Transverse colon (tissue), 4 donors: ENCODE results near the gene PLAAT1. TPM values are rescaled to one million over a fixed set of nuclear protein-coding genes. Genes with fewer than 3 reads are reported as not detected.

Experiments used
- DNase-seq: peaks from one replicate; pipeline ENCODE4 v3.0.0-alpha.2; 2019
- H3K27ac ChIP-seq, 4 donors: fragments of 200-600 bp; sonication (generic); 2 replicates each; pipeline ENCODE4 v1.5.1; 2016 to 2018; ENCODE audit warnings: inconsistent platforms in 4 of 4
- H3K27me3 ChIP-seq: fragments of 200-600 bp; sonication (generic); 2 replicates; pipeline ENCODE4 v1.5.1; 2017; ENCODE audit warnings: inconsistent platforms
- H3K36me3 ChIP-seq, 4 donors: fragments of 200-600 bp; sonication (generic); 2 replicates each; pipeline ENCODE4 v1.5.1; 2017 to 2019; ENCODE audit warnings: inconsistent platforms in 4 of 4
- H3K4me1 ChIP-seq, 4 donors: fragments of 200-600 bp; sonication (generic); 2 replicates each; pipeline ENCODE4 v1.5.1; 2017 to 2020; ENCODE audit warnings: inconsistent platforms in 4 of 4
- H3K4me3 ChIP-seq, 4 donors: fragments of 200-600 bp; sonication (generic); 1 replicate in 1 of 4; 2 replicates in 3 of 4; pipeline versions ENCODE4 v1.5.1 to v1.6.1; 2017 to 2019; ENCODE audit warnings: inconsistent platforms in 4 of 4
- H3K9me3 ChIP-seq, 2 donors: fragments of 200-600 bp; sonication (generic); 2 replicates each; pipeline ENCODE4 v1.5.1; 2017 to 2019; ENCODE audit warnings: inconsistent platforms in 2 of 2
- CTCF ChIP-seq, 5 experiments: fragments of 200-600 bp in 3 of 5; fragments of 450-650 bp in 2 of 5; sonication (generic) in 3 of 5; IDR thresholded peaks; 1 replicate in 2 of 5; 2 replicates in 3 of 5; pipeline ENCODE4 v1.5.1; 2016 to 2017; ENCODE audit warnings: antibody characterized with exemption in 5 of 5, inconsistent platforms in 3 of 5, mild to moderate bottlenecking in 2 of 5, moderate library complexity in 1 of 5
- EP300 ChIP-seq: sonication (generic); formaldehyde crosslinking; IDR thresholded peaks from one replicate; pipeline ENCODE4 v1.6.1; 2017; ENCODE audit warnings: antibody characterized with exemption, low read depth
- POLR2A ChIP-seq: fragments of 450-650 bp; IDR thresholded peaks from one replicate; pipeline ENCODE4 v1.6.1; 2016; ENCODE audit warnings: antibody characterized with exemption, mild to moderate bottlenecking, moderate library complexity
- POLR2AphosphoS5 ChIP-seq, 3 donors: sonication (generic); formaldehyde crosslinking; IDR thresholded peaks; one replicate each; pipeline ENCODE4 v1.6.1; 2016; ENCODE audit warnings: antibody characterized with exemption in 3 of 3
- WGBS, 2 donors: methylation state at CpG; one replicate each; pipeline ENCODE4 v1.1.5; 2018; ENCODE audit warnings: low coverage in 1 of 2; 5-methylcytosine and 5-hydroxymethylcytosine counted together
- in situ Hi-C, 4 donors: fragments of 200-750 bp; cut with MboI; loops; one replicate each; pipeline versions ENCODE4 v1.15.0 to v1.15.1; 2017; ENCODE audit warnings: low sequenced_read_pairs in 3 of 4, low pct_ligation_motif_present in 1 of 4, low pct_unique_long_range_greater_than_20kb in 1 of 4
- intact Hi-C: fragments of 100-400 bp; cut with DNase I; formaldehyde crosslinking; loops from one replicate; pipeline ENCODE4 v1.15.1; 2023; ENCODE audit warnings: low total_unique reads
- total RNA-seq, 4 donors: library from RNA; depleted of rRNA; stranded (reverse); fragments of >200 nt; gene quantifications; one replicate each; pipeline ENCODE4 v1.1.0, GENCODE V29; 2016

Gene PLAAT1
- total RNA-seq, 4 donors from 2014 or later, result not detected

- no peaks in the 10 kb centered on the region for H3K9me3 ChIP-seq
- 66 to 80% methylated on average over 2 to 6 of the region's 6 CpGs for WGBS, 2 donors
- no peaks in the 10 kb centered on the region for H3K27me3 ChIP-seq
- no peaks in the 10 kb centered on the region for H3K36me3 ChIP-seq
- H3K4me3 ChIP-seq, result no peak overlapping the region
- no peak overlapping the region for H3K27ac ChIP-seq
- in situ Hi-C loops (no loop called here), intact Hi-C loops (no loop called here)
- TF ChIP-seq CTCF (IDR thresholded peaks at IDR 0.05), result no peak
- TF ChIP-seq EP300, result no peak
- TF ChIP-seq POLR2AphosphoS5 (IDR thresholded peaks at IDR 0.05), result no peak
- no peak for TF ChIP-seq POLR2A
- DNase-seq, result no peak
- no peaks in the 10 kb centered on the region for H3K4me1 ChIP-seq
Measured at GRCh38 chr3:193310914-193311723, 70.1 kb downstream of the PLAAT1 start.

GRCh38 chr3:193313061-193313958, 72.3 kb downstream of the PLAAT1 start:
- DNase-seq, result no peak
- 61 to 82% methylated on average over 3 of the region's 3 CpGs for WGBS, 2 donors
- in situ Hi-C loops (no loop called here), intact Hi-C loops (no loop called here)
- Histone ChIP-seq H3K9me3 (no peaks in the 10 kb centered on the region), H3K27me3 (no peaks in the 10 kb centered on the region), H3K36me3 (no peaks in the 10 kb centered on the region), H3K4me3 (no peak overlapping the region), H3K27ac (no peak overlapping the region), H3K4me1 (no peaks in the 10 kb centered on the region)
- TF ChIP-seq POLR2AphosphoS5 (IDR thresholded peaks at IDR 0.05), result no peak
- TF ChIP-seq POLR2A, result no peak
- no peak for TF ChIP-seq EP300
- no peak for TF ChIP-seq CTCF (IDR thresholded peaks at IDR 0.05)

GRCh38 chr3:193314161-193314560, 73.1 kb downstream of the PLAAT1 start:
- H3K27ac ChIP-seq, result no peak overlapping the region
- no peak for DNase-seq
- H3K36me3 ChIP-seq, result no peaks in the 10 kb centered on the region
- in situ Hi-C loops (no loop called here), intact Hi-C loops (no loop called here)
- TF ChIP-seq POLR2AphosphoS5 (IDR thresholded peaks at IDR 0.05), result no peak
- no peak for TF ChIP-seq POLR2A
- TF ChIP-seq CTCF (IDR thresholded peaks at IDR 0.05), result no peak
- no peak for TF ChIP-seq EP300
- H3K9me3 ChIP-seq, result no peaks in the 10 kb centered on the region
- WGBS, 2 donors, result 81 to 82% methylated on average over 1 to 3 of the region's 3 CpGs
- no peak overlapping the region for H3K4me3 ChIP-seq
- no peaks in the 10 kb centered on the region for H3K4me1 ChIP-seq
- no peaks in the 10 kb centered on the region for H3K27me3 ChIP-seq

- in situ Hi-C loops (no loop called here), intact Hi-C loops (no loop called here)
- WGBS, 2 donors, result 67 to 71% methylated on average over 2 of the region's 2 CpGs
- no peak for DNase-seq
- Histone ChIP-seq H3K9me3 (no peaks in the 10 kb centered on the region), H3K4me1 (no peaks in the 10 kb centered on the region), H3K27ac (no peak overlapping the region), H3K27me3 (no peaks in the 10 kb centered on the region), H3K4me3 (no peak overlapping the region), H3K36me3 (no peaks in the 10 kb centered on the region)
- TF ChIP-seq CTCF (IDR thresholded peaks at IDR 0.05) (no peak), POLR2A (no peak), EP300 (no peak), POLR2AphosphoS5 (IDR thresholded peaks at IDR 0.05) (no peak)
Measured at GRCh38 chr3:193317682-193318300, 76.8 kb downstream of the PLAAT1 start.
